CD4-positive, alpha-beta memory T cell (primary cell): ENCODE measurements around the gene NFATC2. TPM values are rescaled to one million over a fixed set of nuclear protein-coding genes. Genes with fewer than 3 reads are reported as not detected.
A peak's percentile ranks its signal among the peaks of the same experiment; 100 is the strongest.

Experiments used
- CTCF ChIA-PET: fragments of 350-600 bp; sonication (Branson Sonifier 250); formaldehyde crosslinking; loops from one replicate; lab custom pipeline; 2021; ENCODE audit warnings: inconsistent platforms; ENCODE audit not compliant: partially characterized antibody; lab: Charles Lee
- POLR2A ChIA-PET: fragments of 350-600 bp; sonication (Branson Sonifier 250); formaldehyde crosslinking; loops from one replicate; lab custom pipeline; 2021; ENCODE audit not compliant: partially characterized antibody; lab: Charles Lee
- DNase-seq, 5 donors: peaks; one replicate each; pipeline versions ENCODE4 v3.0.0 to v3.0.0-alpha.2; 2020 to 2022; ENCODE audit warnings: mixed read lengths in 1 of 5
- H3K27ac ChIP-seq: one replicate; pipeline ENCODE4 v1.7.0; 2013; ENCODE audit warnings: low read depth, low read length
- H3K27me3 ChIP-seq: 2 replicates; pipeline ENCODE4 v1.7.0; 2013; ENCODE audit warnings: mild to moderate bottlenecking, low read length, moderate library complexity; ENCODE audit not compliant: insufficient read depth
- H3K36me3 ChIP-seq: 2 replicates; pipeline ENCODE4 v1.7.0; 2013; ENCODE audit warnings: mild to moderate bottlenecking, low read length, moderate library complexity; ENCODE audit not compliant: insufficient read depth
- H3K4me1 ChIP-seq: 2 replicates; pipeline ENCODE4 v1.7.0; 2013; ENCODE audit warnings: mild to moderate bottlenecking, low read length, moderate library complexity; ENCODE audit not compliant: insufficient read depth
- H3K4me3 ChIP-seq, 2 donors: one replicate each; pipeline ENCODE4 v1.7.0; 2013; ENCODE audit warnings: low read length in 2 of 2, mild to moderate bottlenecking in 1 of 2
- H3K9me3 ChIP-seq, 2 donors: one replicate each; pipeline ENCODE4 v1.7.0; 2013; ENCODE audit warnings: low read length in 2 of 2, control low read depth in 1 of 2; ENCODE audit not compliant: control insufficient read depth in 1 of 2
- H3K27ac Mint-ChIP-seq, 7 donors: one replicate each; pipeline ENCODE4 v1.8.0; 2020 to 2021; ENCODE audit warnings: mixed read lengths in 7 of 7, mild to moderate bottlenecking in 6 of 7, inconsistent platforms in 3 of 7, moderate library complexity in 3 of 7
- H3K27me3 Mint-ChIP-seq, 2 donors: one replicate each; pipeline ENCODE4 v1.8.0; 2020 to 2021; ENCODE audit warnings: mixed read lengths in 2 of 2
- H3K36me3 Mint-ChIP-seq, 2 donors: one replicate each; pipeline ENCODE4 v1.8.0; 2020 to 2021; ENCODE audit warnings: mixed read lengths in 2 of 2, inconsistent platforms in 1 of 2, mild to moderate bottlenecking in 1 of 2
- H3K4me1 Mint-ChIP-seq, 4 donors: one replicate each; pipeline ENCODE4 v1.8.0; 2020 to 2021; ENCODE audit warnings: mixed read lengths in 4 of 4, mild to moderate bottlenecking in 1 of 4
- H3K4me3 Mint-ChIP-seq, 8 donors: one replicate each; pipeline ENCODE4 v1.8.0; 2020 to 2021; ENCODE audit warnings: mixed read lengths in 8 of 8, mild to moderate bottlenecking in 7 of 8, moderate library complexity in 6 of 8, inconsistent platforms in 3 of 8
- H3K9me3 Mint-ChIP-seq, 8 donors: one replicate each; pipeline ENCODE4 v1.8.0; 2020 to 2021; ENCODE audit warnings: mixed read lengths in 8 of 8, mild to moderate bottlenecking in 5 of 8, inconsistent platforms in 3 of 8, moderate library complexity in 1 of 8
- intact Hi-C: fragments of 100-400 bp; cut with micrococcal nuclease; formaldehyde crosslinking; loops from one replicate; pipeline ENCODE4 v1.15.1; 2023
- polyA plus RNA-seq, 2 donors: library from polyadenylated mRNA; unstranded; fragments of 300-500 nt; fragmentation: Illumina TruSeq; gene quantifications; one replicate each; pipeline ENCODE4 v1.2.3, GENCODE V29; 2021
- total RNA-seq, 2 experiments: library from RNA; stranded (reverse); gene quantifications; one replicate each; pipeline ENCODE4 v1.2.3, GENCODE V29; 2021

Gene NFATC2
- total and polyA plus RNA-seq, 4 experiments from 2014 or later = 14.0 to 71.6 (median 53.7) TPM

DNA sequence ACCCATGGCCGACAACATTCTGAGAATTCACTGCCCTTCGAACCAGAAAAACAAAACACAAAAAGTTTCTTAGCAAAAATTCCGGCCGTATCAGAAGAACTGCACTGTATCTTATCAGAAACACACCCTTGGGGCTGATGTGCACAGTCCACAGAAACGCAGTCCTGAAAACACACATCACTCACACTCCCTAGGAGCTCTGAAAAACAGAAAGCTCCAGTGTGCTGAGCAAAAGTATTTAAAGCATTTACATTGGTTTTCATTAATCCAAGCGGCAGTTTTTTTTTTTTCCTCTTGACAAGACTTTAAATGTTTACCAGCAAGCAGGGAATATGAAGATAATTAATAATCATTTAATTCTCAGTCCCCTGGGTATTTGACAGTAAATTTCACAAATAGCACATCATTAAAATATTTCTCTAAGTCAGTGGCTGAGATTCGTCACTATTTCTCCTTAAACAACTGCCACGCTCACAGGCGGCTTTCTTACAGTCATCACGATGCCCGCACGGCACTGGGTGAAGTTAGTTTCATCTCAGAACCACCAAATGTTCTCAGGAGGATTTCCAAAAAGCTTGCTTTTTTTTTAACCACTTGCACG lies 13.3 kb downstream of the NFATC2 start:
- no peaks in the 10 kb centered on the region for H3K9me3 Mint-ChIP-seq
- POLR2A ChIA-PET = interaction anchor here (1.1 to 8.8 kb wide), 7 partner anchors 8 to 129 kb away, joined by 3 to 109 read pairs (median 5); partner anchors contain the start of gene NFATC2
- H3K9me3 ChIP-seq = no peaks in the 10 kb centered on the region
- peak overlapping the region; percentile 97 to 99 (median 98) for H3K27ac Mint-ChIP-seq
- H3K4me3 ChIP-seq = peak overlapping the region in 1 of 2 donors; percentile 39
- no peaks in the 10 kb centered on the region for H3K27me3 Mint-ChIP-seq
- H3K4me1 ChIP-seq = peaks cover 98% of the 10 kb centered on the region
- CTCF ChIA-PET = interaction anchor here (0.9 to 2.0 kb wide), 5 partner anchors 12 to 143 kb away, joined by 3 to 6 read pairs (median 3); no protein-coding TSS in a partner anchor
- no peaks in the 10 kb centered on the region for H3K27me3 ChIP-seq
- intact Hi-C loops = loop anchor here (1.0 to 5.0 kb wide), 4 partner anchors 12 to 127 kb away; no protein-coding TSS in a partner anchor
- peaks cover 72 to 99% (median 87%) of the 10 kb centered on the region in 4 donors for H3K4me1 Mint-ChIP-seq
- H3K4me3 Mint-ChIP-seq = peak overlapping the region; percentile 68 to 88 (median 82)
- peak in 3 of 5 donors; percentile 29 to 77 (median 29) for DNase-seq
- H3K36me3 ChIP-seq = no peaks in the 10 kb centered on the region
- H3K27ac ChIP-seq = peak overlapping the region; percentile 80
- peaks cover 14 to 30% of the 10 kb centered on the region in 2 donors for H3K36me3 Mint-ChIP-seq

DNA sequence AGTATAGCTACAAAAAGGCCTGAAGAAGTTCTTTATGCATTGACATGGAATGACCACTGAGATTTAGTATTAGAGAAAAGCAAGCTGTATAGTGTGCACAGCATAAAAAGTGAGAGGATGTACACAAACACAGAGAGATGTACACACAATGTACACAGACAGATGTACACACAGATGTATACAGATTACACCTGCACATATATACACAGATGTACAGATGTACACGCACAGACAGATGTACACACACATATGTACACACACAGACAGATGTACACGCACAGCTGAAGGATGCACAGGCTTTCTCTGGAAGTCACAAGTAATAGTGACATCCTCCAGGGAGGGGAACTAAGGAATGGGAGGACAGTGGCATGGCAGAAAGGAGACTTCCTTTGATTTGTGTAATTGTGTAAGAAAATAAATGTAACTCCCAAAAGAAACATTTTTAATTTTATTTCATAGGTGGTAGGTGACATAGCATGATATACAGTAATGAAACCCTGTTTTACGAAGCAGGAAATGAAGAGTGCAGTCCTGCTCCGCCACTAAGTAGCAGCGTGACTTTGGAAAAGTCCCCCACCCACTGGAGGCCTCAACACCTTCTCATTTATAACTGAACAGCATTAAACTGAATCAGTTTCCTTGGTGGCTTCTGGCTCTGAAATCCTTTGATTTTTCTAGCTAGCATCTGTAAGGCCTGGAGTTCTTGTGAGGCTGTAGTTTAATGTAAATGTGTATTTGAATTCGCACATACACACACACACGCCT lies 14.1 kb downstream of the NFATC2 start:
- Mint-ChIP-seq H3K36me3 (peaks cover 14 to 27% of the 10 kb centered on the region in 2 donors), H3K9me3 (no peaks in the 10 kb centered on the region), H3K27me3 (no peaks in the 10 kb centered on the region), H3K27ac (peak overlapping the region; percentile 97 to 99 (median 98)), H3K4me1 (peaks cover 70 to 95% (median 83%) of the 10 kb centered on the region in 4 donors), H3K4me3 (peak overlapping the region; percentile 68 to 88 (median 82))
- no peaks in the 10 kb centered on the region for H3K36me3 ChIP-seq
- peaks cover 93% of the 10 kb centered on the region for H3K4me1 ChIP-seq
- H3K27ac ChIP-seq = peak overlapping the region; percentile 80
- POLR2A ChIA-PET = interaction anchor here (1.0 to 8.8 kb wide), 7 partner anchors 9 to 128 kb away, joined by 3 to 109 read pairs (median 5); partner anchors contain the start of gene NFATC2
- CTCF ChIA-PET = interaction anchor here (0.7 to 2.0 kb wide), 8 partner anchors 10 to 779 kb away, joined by 3 to 6 read pairs (median 3); no protein-coding TSS in a partner anchor
- peak; percentile 31 to 88 (median 45) for DNase-seq
- H3K4me3 ChIP-seq = peak overlapping the region in 1 of 2 donors; percentile 39
- H3K9me3 ChIP-seq = no peaks in the 10 kb centered on the region
- H3K27me3 ChIP-seq = no peaks in the 10 kb centered on the region
- intact Hi-C loops = loop anchor here (1.0 to 5.0 kb wide), 4 partner anchors 13 to 126 kb away; no protein-coding TSS in a partner anchor

DNA sequence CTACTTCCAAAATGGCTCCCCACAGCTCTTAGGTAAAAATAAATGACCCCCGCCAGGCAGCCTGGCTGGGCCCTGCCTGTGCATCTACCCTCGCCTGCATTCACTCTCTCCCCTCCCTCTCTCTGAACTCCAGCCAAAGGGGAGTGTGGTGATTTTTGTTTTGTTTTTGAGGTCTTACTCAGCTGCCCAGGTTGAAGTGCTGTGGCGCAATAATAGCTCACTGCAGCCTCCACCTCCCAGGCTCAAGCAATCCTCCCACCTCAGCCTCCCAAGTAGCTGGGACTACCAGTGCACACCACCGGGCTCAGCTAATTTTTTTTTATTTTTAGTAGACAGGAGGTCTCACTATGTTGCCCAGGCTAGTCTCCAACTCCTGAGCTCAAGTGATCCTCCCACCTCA lies 15.8 kb downstream of the NFATC2 start:
- DNase-seq = no peak
- peak overlapping the region; percentile 35 to 97 (median 92) for H3K27ac Mint-ChIP-seq
- H3K9me3 Mint-ChIP-seq = no peaks in the 10 kb centered on the region
- Histone ChIP-seq H3K36me3 (peaks cover 14% of the 10 kb centered on the region), H3K27me3 (no peaks in the 10 kb centered on the region), H3K9me3 (no peaks in the 10 kb centered on the region), H3K4me3 (no peak overlapping the region), H3K4me1 (peaks cover 76% of the 10 kb centered on the region), H3K27ac (peak overlapping the region; percentile 57)
- CTCF ChIA-PET = interaction anchor here (1.1 to 1.8 kb wide), 5 partner anchors 9 to 16 kb away, joined by 3 to 6 read pairs (median 4); no protein-coding TSS in a partner anchor
- no peaks in the 10 kb centered on the region for H3K27me3 Mint-ChIP-seq
- intact Hi-C loops = loop anchor here (5.0 kb wide), 1 partner anchor 124 kb away; no protein-coding TSS in a partner anchor
- H3K4me1 Mint-ChIP-seq = peaks cover 68 to 92% (median 79%) of the 10 kb centered on the region in 4 donors
- peaks cover 18 to 33% of the 10 kb centered on the region in 2 donors for H3K36me3 Mint-ChIP-seq
- POLR2A ChIA-PET = interaction anchor here (0.9 to 8.8 kb wide), 7 partner anchors 12 to 122 kb away, joined by 3 to 109 read pairs (median 6); partner anchors contain the start of gene NFATC2
- H3K4me3 Mint-ChIP-seq = peak overlapping the region in 6 of 8 donors; percentile 48 to 89 (median 86)

DNA sequence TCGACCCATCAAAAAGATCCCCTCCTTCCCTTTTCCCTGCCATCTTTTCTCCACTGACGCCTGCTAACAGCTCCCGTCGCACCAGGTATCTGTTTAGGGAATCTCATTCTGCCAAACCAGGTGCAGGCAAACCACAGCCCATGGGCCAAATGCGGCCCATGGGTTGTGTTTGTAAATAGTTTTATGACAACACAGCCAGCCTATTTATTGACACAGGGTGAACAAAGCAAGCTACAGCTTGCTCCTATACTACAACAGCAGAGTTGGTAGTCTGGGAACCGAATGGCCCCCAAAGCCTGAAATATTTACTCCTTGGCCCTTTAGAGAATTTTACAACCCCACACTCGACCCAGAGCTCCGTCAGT lies 16.4 kb downstream of the NFATC2 start:
- Histone ChIP-seq H3K9me3 (no peaks in the 10 kb centered on the region), H3K36me3 (peaks cover 18% of the 10 kb centered on the region), H3K27me3 (no peaks in the 10 kb centered on the region), H3K27ac (peak overlapping the region; percentile 57), H3K4me1 (peaks cover 70% of the 10 kb centered on the region), H3K4me3 (peak overlapping the region; percentile 17 to 22)
- POLR2A ChIA-PET = interaction anchor here (0.9 to 8.8 kb wide), 7 partner anchors 12 to 121 kb away, joined by 3 to 109 read pairs (median 6); partner anchors contain the start of gene NFATC2
- intact Hi-C loops = loop anchor here (5.0 kb wide), 1 partner anchor 124 kb away; no protein-coding TSS in a partner anchor
- Mint-ChIP-seq H3K4me1 (peaks cover 63 to 89% (median 75%) of the 10 kb centered on the region in 4 donors), H3K36me3 (peaks cover 21 to 30% of the 10 kb centered on the region in 2 donors), H3K27ac (peak overlapping the region; percentile 82 to 97 (median 92)), H3K27me3 (no peaks in the 10 kb centered on the region), H3K4me3 (peak overlapping the region; percentile 77 to 89 (median 86)), H3K9me3 (no peaks in the 10 kb centered on the region)
- CTCF ChIA-PET = interaction anchor here (0.8 to 1.8 kb wide), 6 partner anchors 9 to 140 kb away, joined by 3 to 6 read pairs (median 4); no protein-coding TSS in a partner anchor
- no peak for DNase-seq

DNA sequence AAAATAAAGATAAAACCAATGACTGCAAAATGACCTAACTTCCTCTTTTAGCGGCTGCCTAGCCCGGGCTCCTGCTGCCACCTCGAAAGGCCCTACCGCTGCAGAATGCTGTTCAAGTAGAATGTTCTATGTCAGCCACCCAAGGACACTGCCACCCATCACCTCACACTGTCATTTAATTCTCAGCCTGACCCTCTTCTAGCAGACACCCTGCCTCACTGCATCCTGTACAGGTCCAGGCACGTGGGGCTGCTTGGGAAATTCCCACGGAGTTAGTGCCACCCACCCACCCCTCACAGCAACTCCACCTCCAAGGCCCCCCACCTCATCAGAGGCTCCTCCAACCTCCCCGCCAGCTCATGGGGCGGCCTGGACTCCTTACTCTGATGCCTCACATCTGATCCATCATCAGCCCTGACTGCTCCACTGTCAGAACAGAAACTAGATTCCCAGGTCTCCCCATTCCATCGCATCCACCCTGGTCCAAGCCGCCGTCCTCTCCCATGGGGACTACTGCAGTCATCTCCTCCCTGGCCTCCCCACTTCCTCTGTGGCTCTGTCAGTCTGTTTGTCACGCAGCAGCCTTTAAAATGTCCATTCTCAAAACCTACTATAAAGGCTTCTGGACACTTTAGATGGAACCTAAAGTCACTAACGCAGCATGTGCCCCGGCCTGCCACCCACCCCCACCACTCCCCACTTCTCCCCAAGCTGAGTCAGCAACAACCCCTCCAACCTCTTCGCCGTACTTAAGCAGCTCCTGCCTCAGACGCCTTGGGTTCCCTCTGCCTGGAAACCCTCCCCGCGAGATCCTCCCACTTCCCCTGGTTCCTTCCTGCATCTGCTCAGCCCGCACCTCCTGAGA lies 17.0 kb downstream of the NFATC2 start:
- H3K36me3 ChIP-seq = peaks cover 21% of the 10 kb centered on the region
- H3K27me3 ChIP-seq = no peaks in the 10 kb centered on the region
- no peaks in the 10 kb centered on the region for H3K9me3 ChIP-seq
- peak overlapping the region; percentile 17 to 22 for H3K4me3 ChIP-seq
- Mint-ChIP-seq H3K9me3 (no peaks in the 10 kb centered on the region), H3K4me1 (peaks cover 59 to 87% (median 69%) of the 10 kb centered on the region in 4 donors), H3K36me3 (peaks cover 21 to 32% of the 10 kb centered on the region in 2 donors), H3K27me3 (no peaks in the 10 kb centered on the region), H3K4me3 (peak overlapping the region; percentile 77 to 89 (median 86)), H3K27ac (peak overlapping the region; percentile 82 to 97 (median 92))
- POLR2A ChIA-PET = interaction anchor here (0.6 to 8.8 kb wide), 7 partner anchors 11 to 121 kb away, joined by 3 to 109 read pairs (median 6); partner anchors contain the start of gene NFATC2
- CTCF ChIA-PET = interaction anchor here (0.8 to 1.8 kb wide), 5 partner anchors 8 to 139 kb away, joined by 3 to 6 read pairs (median 4); no protein-coding TSS in a partner anchor
- peak overlapping the region; percentile 57 for H3K27ac ChIP-seq
- DNase-seq = peak; percentile 23 to 86 (median 31)
- intact Hi-C loops = loop anchor here (5.0 kb wide), 1 partner anchor 123 kb away; no protein-coding TSS in a partner anchor
- peaks cover 63% of the 10 kb centered on the region for H3K4me1 ChIP-seq
